GM12878 (cell line): ENCODE results near the gene FSHR. TPM values are rescaled to one million over a fixed set of nuclear protein-coding genes. Genes with fewer than 3 reads are reported as not detected.

Source experiments
- ATAC-seq: fragments of 200-7000 bp; cut with Tn5 transposase; 3 replicates; pipeline ENCODE4 v1.9.1; 2020; ENCODE audit warnings: mild to moderate bottlenecking, moderate library complexity
- BruUV-seq: library from RNA; stranded (reverse); fragments of 400-500 nt; replicated peaks from 2 replicates; lab custom pipeline; 2021; lab: Mats Ljungman, UMichigan
- CTCF ChIA-PET: fragments of 300-600 bp; sonication (Branson Sonifier 250); formaldehyde crosslinking; extraction: SDS; loops from one replicate; lab custom pipeline; 2021; ENCODE audit warnings: inconsistent platforms; lab: Yijun Ruan, JAX
- POLR2A ChIA-PET: fragments of 350-600 bp; formaldehyde crosslinking; extraction: SDS; loops from one replicate; lab custom pipeline; 2021; ENCODE audit warnings: inconsistent platforms; lab: Charles Lee
- RAD21 ChIA-PET: fragments of 300-600 bp; sonication (Branson Sonifier 250); formaldehyde crosslinking; loops from one replicate; lab custom pipeline; 2023; ENCODE audit warnings: antibody characterized with exemption; ENCODE audit not compliant: unreplicated experiment; lab: Charles Lee
- SMC1A ChIA-PET: fragments of 300-600 bp; sonication (Branson Sonifier 250); formaldehyde crosslinking; loops from one replicate; lab custom pipeline; 2023; ENCODE audit not compliant: unreplicated experiment, uncharacterized antibody; lab: Charles Lee
- DNase-seq: peaks from one replicate; pipeline ENCODE4 v3.0.0-alpha.2; 2011; ENCODE audit warnings: low read depth, low spot score
- FAIRE-seq: peaks from 3 replicates; lab custom pipeline; 2011; peaks lifted over from hg19 to GRCh38; lab: Jason Lieb, UNC
- H2AFZ ChIP-seq: 2 replicates; pipeline ENCODE4 v1.6.0; 2011; ENCODE audit warnings: low read depth, low read length, control low read depth; ENCODE audit not compliant: control insufficient read depth
- H3K27ac ChIP-seq: 2 replicates; pipeline ENCODE4 v1.5.1; 2011; ENCODE audit warnings: control low read depth; ENCODE audit not compliant: control insufficient read depth, insufficient read depth
- H3K27me3 ChIP-seq, 2 experiments: replicated peaks in 1 of 2; 2 replicates each; pipeline versions ENCODE4 v1.6.0 to v1.6.1; 2011; ENCODE audit warnings: low read length in 1 of 2; ENCODE audit not compliant: control insufficient read depth in 2 of 2, insufficient read depth in 2 of 2
- H3K36me3 ChIP-seq, 2 experiments: 2 replicates each; pipeline ENCODE4 v1.5.1; 2011; ENCODE audit warnings: low read length in 1 of 2; ENCODE audit not compliant: control insufficient read depth in 2 of 2, insufficient read depth in 2 of 2
- H3K4me1 ChIP-seq: 2 replicates; pipeline ENCODE4 v1.6.1; 2011; ENCODE audit warnings: mild to moderate bottlenecking, low read length, moderate library complexity, mixed read lengths; ENCODE audit not compliant: control insufficient read depth, insufficient read depth
- H3K4me2 ChIP-seq: 2 replicates; pipeline ENCODE4 v1.6.0; 2011; ENCODE audit warnings: control low read depth; ENCODE audit not compliant: control insufficient read depth, insufficient read depth
- H3K4me3 ChIP-seq: fragments of 200-600 bp; sonication (generic); 2 replicates; pipeline ENCODE4 v1.5.1; 2016
- H3K79me2 ChIP-seq: 2 replicates; pipeline ENCODE4 v1.6.0; 2011; ENCODE audit warnings: low read length; ENCODE audit not compliant: control insufficient read depth, insufficient read depth
- H3K9ac ChIP-seq: 2 replicates; pipeline ENCODE4 v1.8.0; 2011; ENCODE audit warnings: low read length, control low read depth, mixed read lengths; ENCODE audit not compliant: control insufficient read depth, insufficient read depth
- H3K9me3 ChIP-seq: replicated peaks from 3 replicates; pipeline ENCODE4 v1.5.1; 2011; ENCODE audit warnings: mild to moderate bottlenecking, low read length; ENCODE audit not compliant: control insufficient read depth, insufficient read depth
- H4K20me1 ChIP-seq: 2 replicates; pipeline ENCODE4 v1.6.0; 2011; ENCODE audit not compliant: control insufficient read depth, insufficient read depth
- BHLHE40 ChIP-seq, 2 experiments: fragments of 450-650 bp in 1 of 2; IDR thresholded peaks; 2 replicates each; pipeline ENCODE4 v1.6.1; 2011 to 2017; ENCODE audit warnings: low read depth in 2 of 2, borderline replicate concordance in 1 of 2, improper control_type of control experiment in 1 of 2, low read length in 1 of 2, mild to moderate bottlenecking in 1 of 2
- CBX5 ChIP-seq: sonication (generic); IDR thresholded peaks from 2 replicates; pipeline ENCODE4 v1.6.1; 2016; ENCODE audit warnings: low read depth, moderate library complexity, mild to moderate bottlenecking, inconsistent platforms
- EP300 ChIP-seq, 2 experiments: fragments of 150-350 bp in 1 of 2; IDR thresholded peaks; 2 replicates each; pipeline ENCODE4 v1.6.1; 2011 to 2012; ENCODE audit warnings: low read depth in 2 of 2, low read length in 2 of 2, borderline replicate concordance in 1 of 2, improper control_type of control experiment in 1 of 2, inconsistent platforms in 1 of 2; ENCODE audit not compliant: control insufficient read depth in 1 of 2
- HDGF ChIP-seq: fragments of 450-650 bp; IDR thresholded peaks from 2 replicates; pipeline ENCODE4 v1.6.1; 2016; ENCODE audit warnings: antibody characterized with exemption
- IKZF2 ChIP-seq, 2 experiments: fragments of 450-650 bp; IDR thresholded peaks; 2 replicates each; pipeline ENCODE4 v1.6.1; 2017; ENCODE audit warnings: mild to moderate bottlenecking in 2 of 2, moderate library complexity in 2 of 2
- JUNB ChIP-seq: IDR thresholded peaks from 2 replicates; pipeline ENCODE4 v1.6.1; 2016; ENCODE audit warnings: antibody characterized with exemption, mild to moderate bottlenecking
- RB1 ChIP-seq: fragments of 450-650 bp; formaldehyde crosslinking; IDR thresholded peaks from 2 replicates; pipeline ENCODE4 v1.6.1; 2017; ENCODE audit warnings: mild to moderate bottlenecking, borderline replicate concordance
- WGBS: methylation state at CpG from one replicate; pipeline ENCODE4 v1.1.6; 2016; ENCODE audit warnings: low lambda C conversion rate; ENCODE audit not compliant: insufficient replicate concordance, insufficient coverage; ENCODE audit errors: missing lambda C conversion rate; 5-methylcytosine and 5-hydroxymethylcytosine counted together
- in situ Hi-C: fragments of 300-500 bp; cut with MboI; formaldehyde crosslinking; loops from 9 replicates; pipeline ENCODE4 v1.14.3; 2018; ENCODE audit warnings: mixed read lengths
- intact Hi-C: fragments of 100-400 bp; cut with micrococcal nuclease; formaldehyde crosslinking; loops from one replicate; pipeline ENCODE4 v1.14.2; 2022; ENCODE audit not compliant: unreplicated experiment
- polyA plus RNA-seq, 11 experiments: library from polyadenylated mRNA; depleted of rRNA in 4 of 11; unstranded in 6 of 11; stranded (reverse) in 5 of 11; fragments of >200 nt; fragmentation: Nextera tagmentation in 4 of 11; fragmentation: Illumina TruSeq in 1 of 11; extraction: Ambion mirVana in 4 of 11; extraction: Trizol in 1 of 11; gene quantifications; 1 replicate in 1 of 11; 2 replicates in 10 of 11; pipeline versions ENCODE4 v1.2.1 to v1.2.3, GENCODE V29; 2011 to 2016; ENCODE audit warnings: inconsistent platforms in 2 of 11, missing spikeins in 2 of 11, low read depth in 1 of 11
- total RNA-seq, 4 experiments: library from RNA; depleted of rRNA in 3 of 4; stranded (reverse); fragments of >200 nt in 3 of 4; fragmentation: Illumina TruSeq in 1 of 4; extraction: Trizol in 1 of 4; gene quantifications; 2 replicates each; pipeline versions ENCODE4 v1.2.1 to v1.2.3, GENCODE V29; 2013 to 2021
- TF ChIP-seq, protein P1 (sequence below): IDR thresholded peaks from 2 replicates; pipeline ENCODE4 v1.6.1; 2011; ENCODE audit warnings: mild to moderate bottlenecking, low read depth, low read length, moderate library complexity; ENCODE audit not compliant: insufficient replicate concordance
- TF ChIP-seq, protein P2 (sequence below): fragments of 450-650 bp; formaldehyde crosslinking; IDR thresholded peaks from 2 replicates; pipeline ENCODE4 v1.4.0; 2020; ENCODE audit warnings: mild to moderate bottlenecking, moderate library complexity

The FSHR gene
- total and polyA plus RNA-seq, 10 of the 15 experiments (the other 5 are each of a cell fraction or from before 2014, with no cell fraction given): not detected

- TF ChIP-seq, protein P1, sequence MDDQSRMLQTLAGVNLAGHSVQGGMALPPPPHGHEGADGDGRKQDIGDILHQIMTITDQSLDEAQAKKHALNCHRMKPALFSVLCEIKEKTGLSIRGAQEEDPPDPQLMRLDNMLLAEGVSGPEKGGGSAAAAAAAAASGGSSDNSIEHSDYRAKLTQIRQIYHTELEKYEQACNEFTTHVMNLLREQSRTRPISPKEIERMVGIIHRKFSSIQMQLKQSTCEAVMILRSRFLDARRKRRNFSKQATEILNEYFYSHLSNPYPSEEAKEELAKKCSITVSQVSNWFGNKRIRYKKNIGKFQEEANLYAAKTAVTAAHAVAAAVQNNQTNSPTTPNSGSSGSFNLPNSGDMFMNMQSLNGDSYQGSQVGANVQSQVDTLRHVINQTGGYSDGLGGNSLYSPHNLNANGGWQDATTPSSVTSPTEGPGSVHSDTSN: no peak
- no peak for TF ChIP-seq RB1
- TF ChIP-seq, protein P2, sequence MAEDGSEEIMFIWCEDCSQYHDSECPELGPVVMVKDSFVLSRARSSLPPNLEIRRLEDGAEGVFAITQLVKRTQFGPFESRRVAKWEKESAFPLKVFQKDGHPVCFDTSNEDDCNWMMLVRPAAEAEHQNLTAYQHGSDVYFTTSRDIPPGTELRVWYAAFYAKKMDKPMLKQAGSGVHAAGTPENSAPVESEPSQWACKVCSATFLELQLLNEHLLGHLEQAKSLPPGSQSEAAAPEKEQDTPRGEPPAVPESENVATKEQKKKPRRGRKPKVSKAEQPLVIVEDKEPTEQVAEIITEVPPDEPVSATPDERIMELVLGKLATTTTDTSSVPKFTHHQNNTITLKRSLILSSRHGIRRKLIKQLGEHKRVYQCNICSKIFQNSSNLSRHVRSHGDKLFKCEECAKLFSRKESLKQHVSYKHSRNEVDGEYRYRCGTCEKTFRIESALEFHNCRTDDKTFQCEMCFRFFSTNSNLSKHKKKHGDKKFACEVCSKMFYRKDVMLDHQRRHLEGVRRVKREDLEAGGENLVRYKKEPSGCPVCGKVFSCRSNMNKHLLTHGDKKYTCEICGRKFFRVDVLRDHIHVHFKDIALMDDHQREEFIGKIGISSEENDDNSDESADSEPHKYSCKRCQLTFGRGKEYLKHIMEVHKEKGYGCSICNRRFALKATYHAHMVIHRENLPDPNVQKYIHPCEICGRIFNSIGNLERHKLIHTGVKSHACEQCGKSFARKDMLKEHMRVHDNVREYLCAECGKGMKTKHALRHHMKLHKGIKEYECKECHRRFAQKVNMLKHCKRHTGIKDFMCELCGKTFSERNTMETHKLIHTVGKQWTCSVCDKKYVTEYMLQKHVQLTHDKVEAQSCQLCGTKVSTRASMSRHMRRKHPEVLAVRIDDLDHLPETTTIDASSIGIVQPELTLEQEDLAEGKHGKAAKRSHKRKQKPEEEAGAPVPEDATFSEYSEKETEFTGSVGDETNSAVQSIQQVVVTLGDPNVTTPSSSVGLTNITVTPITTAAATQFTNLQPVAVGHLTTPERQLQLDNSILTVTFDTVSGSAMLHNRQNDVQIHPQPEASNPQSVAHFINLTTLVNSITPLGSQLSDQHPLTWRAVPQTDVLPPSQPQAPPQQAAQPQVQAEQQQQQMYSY (CRISPR knock-in tag): no peak
Measured at GRCh38 chr2:48941456-48941855, 212.9 kb downstream of the FSHR start (continued).

DNA sequence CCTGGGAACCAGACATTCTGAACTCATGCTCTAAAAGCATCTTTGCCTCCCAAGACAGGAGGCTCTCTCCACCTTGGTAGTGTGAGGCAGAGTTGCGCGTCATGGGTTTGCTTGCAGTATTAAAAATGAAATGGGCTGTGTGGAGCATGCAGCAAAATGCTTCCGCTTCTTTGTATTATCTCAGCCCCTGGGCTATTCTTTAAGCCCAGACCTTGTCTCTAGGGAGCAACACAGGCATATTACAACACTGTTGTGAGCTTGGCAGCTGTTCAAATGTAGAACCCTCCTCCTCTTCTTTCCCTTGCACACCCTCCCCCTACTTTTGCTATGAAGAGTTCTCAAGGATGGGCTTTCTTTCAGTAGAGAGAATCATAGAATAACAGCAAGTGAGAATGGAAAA lies 213.7 kb downstream of the FSHR start:
- ChIA-PET SMC1A (no interaction called here), RAD21 (interaction anchor here (1.8 kb wide), 1 partner anchor 1462 kb away, joined by 5 read pairs; no protein-coding TSS in a partner anchor), CTCF (no interaction called here), POLR2A (no interaction called here)
- no TSS peak for BruUV-seq
- H2AFZ ChIP-seq: no peak overlapping the region
- ATAC-seq (no peak), DNase-seq (no peak), FAIRE-seq (no peak)
- TF ChIP-seq EP300 (IDR thresholded peaks at IDR 0.05; ENCODE audit: borderline replicate concordance in 1 of 2, control insufficient read depth in 1 of 2, low read depth in 2 of 2, low read length in 2 of 2): no peak
- TF ChIP-seq BHLHE40 (IDR thresholded peaks at IDR 0.05; ENCODE audit: borderline replicate concordance in 1 of 2, low read depth in 2 of 2, low read length in 1 of 2): no peak
- no peak for TF ChIP-seq HDGF
- TF ChIP-seq CBX5: no peak
- TF ChIP-seq JUNB: no peak
- TF ChIP-seq IKZF2 (IDR thresholded peaks at IDR 0.05): no peak
- intact Hi-C loops: loop anchor here (10.0 kb wide), 3 partner anchors 234 to 1554 kb away; no protein-coding TSS in a partner anchor
- H4K20me1 ChIP-seq: no peaks in the 10 kb centered on the region
- H3K9ac ChIP-seq: no peak overlapping the region
- 97% methylated on average over 3 of the region's 3 CpGs for WGBS
- in situ Hi-C loops: loop anchor here (10.0 kb wide), 3 partner anchors 554 to 1464 kb away; no protein-coding TSS in a partner anchor
- H3K27ac ChIP-seq: no peak overlapping the region
- H3K27me3 ChIP-seq: peaks cover 0 to 2% of the 10 kb centered on the region in 2 experiments; a peak in 1 of 4 replicates
- no peaks in the 10 kb centered on the region for H3K4me1 ChIP-seq
- H3K79me2 ChIP-seq: no peaks in the 10 kb centered on the region
- no peaks in the 10 kb centered on the region for H3K36me3 ChIP-seq
- no peak overlapping the region for H3K4me3 ChIP-seq
- H3K4me2 ChIP-seq: no peak overlapping the region
- no peaks in the 10 kb centered on the region for H3K9me3 ChIP-seq
